ENCODE data around the gene UBE2E2.
A peak's percentile ranks its signal among the peaks of the same experiment; 100 is the strongest.

The UBE2E2 gene

DNA sequence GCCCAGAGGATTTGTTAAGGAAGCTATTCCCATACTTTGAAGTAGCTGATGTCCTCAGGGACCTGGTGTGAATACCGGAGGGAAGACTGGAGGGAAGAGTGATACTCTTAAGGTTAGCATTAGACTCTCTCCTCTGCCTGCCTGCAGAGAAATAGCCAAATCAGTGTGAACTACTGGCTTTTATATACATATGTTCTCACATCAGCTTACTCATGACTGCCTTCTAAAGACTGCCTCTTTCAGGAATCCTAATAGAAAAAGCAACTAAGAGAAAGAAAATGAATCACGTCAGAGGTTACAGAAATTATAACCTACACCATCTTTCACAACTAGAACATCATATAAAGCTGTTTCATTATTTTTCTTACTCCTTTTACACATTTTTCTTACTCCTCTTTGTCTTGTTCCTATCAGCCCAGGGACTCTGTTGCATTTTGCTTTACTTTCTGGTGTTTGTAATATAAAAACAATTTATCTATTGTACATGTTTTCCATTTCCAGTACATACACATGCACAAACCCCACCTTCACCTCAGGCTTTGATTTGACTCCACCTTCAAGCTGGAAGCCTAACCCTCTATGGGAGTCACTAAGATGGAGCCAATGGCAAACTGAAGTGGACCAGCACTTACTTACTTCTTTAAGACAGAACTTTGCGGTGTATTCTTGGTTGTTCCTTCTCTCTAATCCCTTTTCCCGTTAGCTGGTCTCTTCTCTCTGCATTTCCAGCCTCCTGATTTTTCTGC lies 345.0 kb downstream of the UBE2E2 start:
- DNase-seq, result no peak

DNA sequence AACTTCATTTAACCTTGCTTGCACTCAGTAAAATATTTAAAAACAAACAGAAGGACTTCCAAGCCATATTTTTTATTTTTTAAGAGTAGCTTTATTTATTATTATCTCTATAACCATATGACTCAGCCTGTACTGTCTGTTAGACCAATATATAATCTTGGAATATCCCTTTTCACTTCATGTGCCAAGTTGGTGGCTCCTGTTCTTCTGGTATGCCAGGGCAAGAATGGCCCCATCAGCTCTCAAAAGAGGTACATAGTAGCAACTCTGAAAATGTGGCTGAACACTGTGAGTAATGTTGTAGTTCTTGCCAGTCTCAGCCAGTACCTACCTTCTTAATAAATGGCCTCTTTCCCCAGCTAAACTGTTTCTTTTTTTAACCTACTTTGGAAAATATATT lies 345.6 kb downstream of the UBE2E2 start:
- no peak for DNase-seq

DNA sequence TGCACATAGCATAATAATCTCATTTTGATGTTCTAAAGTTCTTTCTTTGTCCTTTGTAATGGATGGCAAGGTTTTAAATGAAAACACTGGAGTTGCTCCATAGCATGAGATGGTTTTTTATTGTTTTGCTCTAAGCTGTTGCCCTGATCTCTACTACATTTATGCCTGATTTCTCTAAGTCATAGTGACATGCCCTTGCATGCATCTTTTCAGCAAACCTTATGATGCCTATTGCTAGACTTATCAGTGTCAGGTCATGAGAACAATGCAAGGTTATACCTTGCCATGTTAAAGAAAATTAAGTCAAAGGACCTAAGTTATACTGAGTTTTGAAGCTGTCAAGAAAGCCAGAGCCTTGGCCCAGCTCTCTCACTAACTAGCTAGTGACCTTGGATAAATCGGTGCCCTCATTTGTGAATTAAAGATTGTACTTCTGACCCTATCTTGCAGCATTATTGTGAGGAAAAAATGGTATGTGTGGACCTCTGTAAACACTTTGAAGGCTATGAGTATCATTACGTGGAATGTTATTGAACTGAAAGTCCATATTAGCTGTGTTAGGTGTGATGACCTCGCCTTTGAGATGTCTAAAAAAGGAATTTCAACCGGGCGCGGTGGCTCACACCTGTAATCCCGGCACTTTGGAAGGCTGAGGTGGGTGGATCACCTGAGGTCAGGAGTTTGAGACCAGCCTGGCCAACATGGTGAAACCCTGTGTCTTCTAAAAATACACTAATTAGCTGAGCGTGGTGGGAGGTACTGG lies 346.2 kb downstream of the UBE2E2 start:
- DNase-seq, result no peak

DNA sequence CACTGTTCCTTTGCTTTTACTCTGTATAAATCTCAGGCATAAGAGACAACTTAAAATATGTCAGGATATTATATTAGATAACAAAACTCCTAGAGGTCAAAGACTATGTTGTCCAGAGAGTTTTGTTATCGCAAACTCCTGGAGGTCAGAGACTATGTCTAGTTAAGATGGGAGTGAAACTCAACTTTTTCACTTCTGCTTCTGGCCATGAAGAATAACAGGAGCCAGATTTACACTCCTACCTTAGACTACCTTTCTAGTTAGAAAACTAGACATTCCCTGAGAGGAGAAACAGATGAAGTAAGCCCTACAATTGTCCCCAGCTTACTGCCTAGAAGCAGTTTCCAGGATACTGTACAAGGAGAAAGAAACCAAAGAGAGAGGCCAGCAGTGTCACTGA lies 347.3 kb downstream of the UBE2E2 start:
- no peak for DNase-seq

DNA sequence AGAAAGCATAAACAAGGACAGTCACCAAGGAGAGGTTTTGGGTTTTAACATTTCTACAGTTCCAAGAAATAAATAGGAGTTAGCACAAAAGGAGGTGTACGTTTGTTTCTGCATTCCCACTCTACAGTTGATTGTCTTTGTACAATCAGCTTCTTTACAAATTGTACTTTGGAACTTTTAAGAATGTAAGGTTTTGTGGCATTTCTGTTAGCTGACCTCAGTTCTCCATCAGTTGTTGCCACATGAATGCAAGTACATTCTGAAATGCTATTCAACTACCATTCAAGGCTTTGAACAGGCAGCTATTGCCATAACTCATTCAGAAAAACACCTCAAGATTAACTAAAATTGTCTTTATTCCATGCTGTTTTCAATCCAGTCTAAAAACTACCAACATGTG lies 349.4 kb downstream of the UBE2E2 start:
- no peak for DNase-seq

GRCh38 chr3:23553353-23553752 lies 350.2 kb downstream of the UBE2E2 start:
- no peak for DNase-seq

DNA sequence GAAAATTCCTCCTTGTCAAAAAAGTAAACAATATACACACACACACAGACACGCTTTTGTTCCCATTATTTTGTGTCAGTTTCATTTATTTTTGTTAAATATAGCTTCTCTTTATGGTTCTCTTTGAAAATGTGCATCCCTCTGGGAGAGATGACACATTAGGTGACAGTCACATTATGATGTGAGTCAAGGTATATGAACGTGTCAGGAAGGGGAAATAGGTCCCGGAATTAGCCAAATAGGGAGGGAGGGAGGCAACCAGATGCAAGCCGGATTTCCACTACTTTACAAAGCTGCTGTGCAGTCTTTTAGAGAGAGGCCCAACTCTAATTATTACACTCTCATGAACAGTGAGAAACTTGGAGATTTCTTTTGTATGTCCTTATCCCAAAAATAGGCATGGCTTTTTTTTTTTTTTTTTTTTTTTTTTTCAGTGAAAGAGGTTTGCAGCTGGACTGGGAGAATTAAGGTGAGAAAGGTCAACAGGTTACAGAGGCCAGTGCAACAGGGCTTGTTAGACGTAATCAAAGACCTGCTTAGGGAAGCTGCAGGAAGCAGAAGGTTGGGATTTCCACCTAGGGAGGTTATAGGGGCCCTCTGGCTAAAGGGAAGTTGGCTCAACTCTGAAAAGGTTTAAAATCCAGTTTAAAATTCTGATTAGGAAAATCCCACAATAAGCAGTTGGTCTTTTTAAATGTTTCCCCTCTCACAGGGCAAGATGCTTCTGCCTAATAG lies 362.1 kb downstream of the UBE2E2 start:
- no peak for DNase-seq

- no peak for DNase-seq
Measured at GRCh38 chr3:23566499-23566898, 363.4 kb downstream of the UBE2E2 start.

DNA sequence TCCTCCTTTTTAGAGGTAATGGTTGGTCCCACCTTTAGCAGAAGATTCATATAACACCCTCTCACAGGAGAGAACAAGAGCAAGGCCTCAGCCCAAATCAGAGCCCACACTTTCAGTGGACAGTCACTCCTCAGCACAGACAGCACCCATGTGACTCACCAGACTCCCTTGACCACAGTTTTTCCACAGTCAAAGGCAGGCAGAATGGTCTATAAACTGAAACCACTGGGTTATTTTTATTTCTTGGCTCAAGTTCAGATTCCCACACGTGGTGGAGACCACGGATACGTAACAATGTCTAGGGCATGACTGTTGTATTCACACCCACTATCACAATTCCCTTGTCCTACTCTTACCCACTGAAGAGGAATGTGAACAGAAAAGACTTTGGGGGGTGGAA lies 364.8 kb downstream of the UBE2E2 start:
- DNase-seq, result peak; percentile 92

DNA sequence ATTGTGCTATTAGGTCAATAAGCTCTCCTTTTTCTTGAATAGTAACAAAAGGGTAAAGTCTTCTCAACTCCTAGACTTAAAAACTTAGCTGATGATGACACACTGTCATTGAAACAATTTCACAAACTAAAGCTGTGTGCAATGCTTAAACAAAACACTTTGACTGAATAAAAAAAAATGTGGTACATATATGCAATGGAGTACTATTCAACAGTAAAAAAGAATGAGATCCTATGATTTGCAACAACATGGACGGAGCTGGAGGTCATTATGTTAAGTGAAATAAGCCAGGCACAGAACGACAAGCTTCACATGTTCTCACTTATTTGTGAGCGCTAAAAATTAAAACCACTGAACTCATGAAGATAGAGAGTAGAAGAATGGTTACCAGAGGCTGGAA lies 370.7 kb downstream of the UBE2E2 start:
- no peak for DNase-seq

DNA sequence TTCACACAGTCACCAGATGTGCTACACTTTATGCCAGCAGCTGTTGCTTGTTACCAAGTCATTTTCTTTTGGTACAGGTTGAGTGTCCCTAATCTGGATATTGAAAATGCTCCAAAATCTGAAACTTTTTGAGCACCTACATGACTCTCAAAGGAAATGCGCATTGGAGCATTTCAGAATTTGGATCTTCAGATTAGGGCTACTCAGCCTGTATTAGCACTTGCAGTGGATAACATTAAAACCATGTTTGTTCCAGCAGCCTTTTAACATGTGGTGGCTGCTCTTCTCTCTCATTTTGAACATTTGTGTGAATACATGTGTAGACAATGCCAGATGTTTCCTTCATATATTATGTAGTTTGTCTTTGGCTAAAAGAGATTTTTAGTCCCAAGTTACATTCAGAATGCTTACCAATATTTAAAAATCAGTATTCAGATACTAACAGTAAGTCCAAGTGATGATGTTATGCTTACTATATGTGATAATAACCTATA lies 371.7 kb downstream of the UBE2E2 start:
- DNase-seq, result no peak

DNA sequence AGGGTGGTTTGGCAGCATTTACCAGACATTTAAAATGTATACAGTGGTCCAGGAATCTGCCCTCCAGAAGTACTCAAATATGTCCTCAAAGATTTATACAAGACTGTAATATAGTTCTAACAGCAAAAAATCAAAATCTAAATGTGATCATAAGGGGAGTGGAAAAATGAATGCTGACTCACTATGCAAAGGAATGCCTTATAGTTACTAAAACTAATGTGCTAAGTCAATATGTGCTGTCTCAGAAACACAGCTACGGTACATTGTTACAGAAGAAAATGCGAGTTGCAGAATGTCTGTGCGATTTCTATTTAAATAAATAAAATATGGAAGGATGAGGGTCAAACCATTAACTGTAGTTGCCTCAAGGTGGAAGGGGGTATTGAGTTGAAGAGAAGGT lies 372.6 kb downstream of the UBE2E2 start:
- peak; percentile 21 for DNase-seq

- DNase-seq, result no peak
Measured at GRCh38 chr3:23576379-23576959, 373.3 kb downstream of the UBE2E2 start.

DNA sequence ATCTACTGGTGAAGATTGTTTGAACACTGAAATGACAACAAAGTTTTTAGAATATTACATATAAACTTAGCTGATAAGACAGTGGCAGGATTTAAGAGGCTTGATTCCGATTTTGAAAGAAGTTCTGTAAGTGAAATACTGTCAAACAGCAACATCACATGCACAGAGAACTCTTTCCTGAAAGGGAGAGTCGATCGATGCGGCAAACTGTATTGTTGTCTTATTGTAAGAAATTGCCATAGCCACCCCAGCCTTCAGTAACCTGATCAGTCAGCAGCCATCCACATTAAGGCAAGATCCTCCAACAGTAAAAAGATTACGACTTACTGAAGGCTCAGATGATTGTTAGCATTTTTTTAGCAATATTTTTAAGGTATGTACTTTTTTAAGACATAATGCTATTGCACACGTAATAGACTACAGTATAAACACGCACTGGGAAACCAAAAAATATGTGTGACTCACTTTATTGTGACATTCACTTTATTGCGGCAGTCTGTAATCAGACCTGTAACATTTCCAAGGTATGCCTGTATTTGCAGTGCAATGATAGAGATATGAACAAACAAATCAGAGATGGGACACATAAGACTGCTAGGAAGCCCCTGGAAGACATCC lies 377.1 kb downstream of the UBE2E2 start:
- DNase-seq, result peak; percentile 54

DNA sequence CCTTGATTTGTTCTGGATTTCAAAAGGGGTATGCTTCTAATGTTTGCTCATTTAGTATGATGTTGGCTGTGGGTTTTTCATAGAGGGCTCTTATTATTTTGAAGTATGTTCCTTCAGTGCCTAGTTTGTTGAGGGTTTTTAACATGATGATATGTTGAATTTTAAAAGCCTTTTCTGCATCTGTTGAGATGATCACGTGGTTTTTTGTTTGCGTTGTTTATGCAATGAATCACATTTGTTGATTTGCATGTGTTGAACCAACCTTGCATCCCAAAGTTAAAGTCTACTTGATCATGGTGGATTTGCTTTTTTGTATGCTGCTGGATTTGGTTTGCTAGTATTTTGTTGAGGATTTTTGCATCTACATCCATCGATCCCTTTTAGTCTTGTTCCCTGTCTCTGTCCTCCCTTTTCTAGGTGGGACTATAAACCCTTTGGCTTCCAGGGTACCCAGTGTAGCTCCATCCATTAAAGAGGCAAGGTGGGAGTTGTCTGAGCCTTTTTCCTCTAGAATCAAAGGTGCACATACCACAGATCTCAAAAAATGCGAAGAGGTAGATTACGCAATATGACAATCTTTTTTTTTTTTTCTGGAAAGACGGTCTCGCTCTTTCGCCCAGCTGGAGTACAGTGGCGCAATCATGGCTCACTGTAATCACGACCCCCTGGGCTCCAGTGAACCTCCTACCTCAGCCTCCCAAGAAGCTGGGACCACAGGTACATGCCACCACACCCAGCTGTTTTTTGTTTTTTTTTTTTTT lies 381.0 kb downstream of the UBE2E2 start:
- no peak for DNase-seq

GRCh38 chr3:23587513-23587912 lies 384.4 kb downstream of the UBE2E2 start:
- no peak for DNase-seq

GRCh38 chr3:23588547-23588946 lies 385.4 kb downstream of the UBE2E2 start:
- no peak for DNase-seq

GRCh38 chr3:23589602-23590001 lies 386.5 kb downstream of the UBE2E2 start:
- no peak for DNase-seq

GRCh38 chr3:23590424-23591273 lies 387.5 kb downstream of the UBE2E2 start:
- no peak for DNase-seq

- no peak for DNase-seq
Measured at GRCh38 chr3:23591374-23591773, 388.2 kb downstream of the UBE2E2 start.

Measured in EL (cell line).